Embryonic facial prominence (tissue), 1 donor: ENCODE results near the gene SLC9A6.
"Not testable (repeated sequence)": the region's sequence is repeated elsewhere in the genome, so short reads cannot be mapped to it uniquely, and the experiment has no call there.

Source experiments
- DNase-seq: peaks from one replicate; pipeline ENCODE4 v3.0.0-alpha.2; 2016; ENCODE audit errors: extremely low spot score

The SLC9A6 gene

GRCh38 chrX:136029766-136030165, 44.5 kb downstream of the SLC9A6 start:
- no peak for DNase-seq

- no peak for DNase-seq
Observed at GRCh38 chrX:136030303-136031191, 45.3 kb downstream of the SLC9A6 start.

GRCh38 chrX:136031626-136032025, 46.4 kb downstream of the SLC9A6 start:
- DNase-seq = no peak

- DNase-seq = no peak
Observed at GRCh38 chrX:136032370-136032769, 47.1 kb downstream of the SLC9A6 start.

- DNase-seq = no peak
Observed at GRCh38 chrX:136034668-136035067, 49.4 kb downstream of the SLC9A6 start.

- DNase-seq = no peak
Observed at GRCh38 chrX:136035663-136036062, 50.4 kb downstream of the SLC9A6 start.

- no peak for DNase-seq
Observed at GRCh38 chrX:136039485-136039884, 54.2 kb downstream of the SLC9A6 start.

GRCh38 chrX:136039968-136040367, 54.7 kb downstream of the SLC9A6 start:
- DNase-seq = no peak

- DNase-seq = no peak
Observed at GRCh38 chrX:136041254-136041812, 56.1 kb downstream of the SLC9A6 start.

GRCh38 chrX:136045008-136045407, 59.8 kb downstream of the SLC9A6 start:
- DNase-seq = no peak

- DNase-seq = no peak
Observed at GRCh38 chrX:136046295-136047015, 61.2 kb downstream of the SLC9A6 start.

GRCh38 chrX:136047016-136047642, 61.9 kb downstream of the SLC9A6 start:
- no peak for DNase-seq

GRCh38 chrX:136047969-136048368, 62.7 kb downstream of the SLC9A6 start:
- no peak for DNase-seq

- no peak for DNase-seq
Observed at GRCh38 chrX:136048446-136048845, 63.2 kb downstream of the SLC9A6 start.

GRCh38 chrX:136049608-136050007, 64.4 kb downstream of the SLC9A6 start:
- DNase-seq = no peak

- DNase-seq = not testable (repeated sequence)
Observed at GRCh38 chrX:136050875-136051274, 65.6 kb downstream of the SLC9A6 start.

- no peak for DNase-seq
Observed at GRCh38 chrX:136051611-136052010, 66.4 kb downstream of the SLC9A6 start.

GRCh38 chrX:136055651-136056221, 70.5 kb downstream of the SLC9A6 start:
- DNase-seq = no peak

- no peak for DNase-seq
Observed at GRCh38 chrX:136057567-136057966, 72.3 kb downstream of the SLC9A6 start.

- DNase-seq = no peak
Observed at GRCh38 chrX:136059350-136059749, 74.1 kb downstream of the SLC9A6 start.

GRCh38 chrX:136061286-136061685, 76.1 kb downstream of the SLC9A6 start:
- DNase-seq = no peak

GRCh38 chrX:136061696-136062095, 76.5 kb downstream of the SLC9A6 start:
- no peak for DNase-seq
